ENCODE measurements around the gene RPS3. TPM values are rescaled to one million over a fixed set of nuclear protein-coding genes. Genes with fewer than 3 reads are reported as not detected.

Gene RPS3
- polyA plus RNA-seq: 2,759 to 4,283 TPM (median 3,843 TPM) in 3 replicates
- polyA plus RNA-seq (2011; ENCODE audit: low read depth): 4,583 TPM
- polyA plus RNA-seq (2011; cell fraction: cytosol; rRNA removed): 3,100 and 4,215 TPM in 2 replicates
- polyA plus RNA-seq (2011; cell fraction: nucleus; rRNA removed): 1,051 and 1,129 TPM in 2 replicates
- 3,324 and 4,271 TPM in 2 replicates for polyA plus RNA-seq (2012; ENCODE audit: low replicate concordance)
- polyA minus RNA-seq: 1,345 to 1,807 TPM (median 1,376 TPM) in 3 replicates
- polyA minus RNA-seq (2011; cell fraction: cytosol; rRNA and poly(A)+ RNA removed): 1,011 TPM
- polyA minus RNA-seq (2011; cell fraction: nucleus; rRNA and poly(A)+ RNA removed): 222 and 286 TPM in 2 replicates

DNA sequence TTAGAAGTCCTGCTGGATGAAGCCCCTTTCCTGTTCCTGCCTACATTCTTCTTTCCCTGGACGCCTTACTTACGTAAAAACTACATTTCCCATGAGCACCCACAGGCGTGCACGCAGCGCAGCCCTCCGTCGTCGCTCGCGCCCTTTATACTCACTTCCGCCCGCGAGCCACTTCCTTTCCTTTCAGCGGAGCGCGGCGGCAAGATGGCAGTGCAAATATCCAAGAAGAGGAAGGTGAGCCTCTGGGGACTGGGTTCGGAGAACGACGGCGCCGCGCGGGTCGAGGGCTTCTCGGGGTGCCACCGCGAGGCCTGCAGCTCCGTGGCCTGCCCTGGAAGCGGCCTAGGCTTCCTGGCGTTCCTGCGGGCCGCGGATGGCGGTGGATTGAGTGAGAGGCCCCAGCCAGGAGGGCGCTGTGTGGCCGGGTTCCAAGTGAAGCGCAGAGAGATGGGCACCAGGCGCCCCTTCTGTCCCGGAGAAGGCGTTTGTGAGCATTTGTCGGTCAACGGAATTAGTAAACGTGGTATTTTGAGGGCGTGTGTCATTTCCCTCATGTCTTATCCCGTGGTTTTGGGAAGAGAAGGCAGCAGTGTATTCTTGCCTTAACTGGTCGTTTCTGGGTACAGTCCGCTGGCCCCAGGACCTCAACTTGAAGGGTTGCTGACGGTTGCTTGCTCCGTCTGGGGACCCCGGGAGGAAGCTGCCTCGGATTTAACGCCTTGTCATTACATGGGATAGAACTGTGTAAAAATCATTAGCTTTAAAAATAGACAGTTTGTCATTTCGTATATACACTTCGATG, at the start of gene RPS3:
RPS3 (plus strand) TSS at position 175 of the 802 bp plus-strand sequence; CDS start at position 205, 30 bp downstream.
- peaks cover 52% of the 10 kb centered on the region for H3K79me2 ChIP-seq (ENCODE audit: control insufficient read depth, insufficient read depth, low read length)
- H3K27me3 ChIP-seq (ENCODE audit: control insufficient read depth, extremely low read depth, insufficient read depth, low read length): no peaks in the 10 kb centered on the region
- no peaks in the 10 kb centered on the region for H3K9me3 ChIP-seq (ENCODE audit: control insufficient read depth, low read depth, low read length)
- H4K20me1 ChIP-seq (ENCODE audit: control insufficient read depth, extremely low read depth, insufficient read depth, low read length): peaks cover 36% of the 10 kb centered on the region
- peak within 1 kb of the TSS; percentile 94 for H3K27ac ChIP-seq (ENCODE audit: control insufficient read depth, insufficient read depth, low read length)
- peak within 1 kb of the TSS; percentile 99 for H3K9ac ChIP-seq (ENCODE audit: control insufficient read depth, extremely low read depth, insufficient read depth, low read length)
- H3K4me3 ChIP-seq (ENCODE audit: control insufficient read depth in 2 of 3, extremely low read depth in 1 of 3, insufficient read depth in 2 of 3, low read depth in 1 of 3, low read length in 3 of 3): peak within 1 kb of the TSS; percentile 85 to 94 (median 91)
- FAIRE-seq: no peak
- H3K36me3 ChIP-seq (ENCODE audit: control insufficient read depth in 2 of 2, extremely low read depth in 1 of 2, insufficient read depth in 2 of 2, low read length in 2 of 2): peaks cover 28 to 37% of the 10 kb centered on the region in 2 experiments
- DNase-seq (ENCODE audit: low read depth, low spot score): no peak
- H3K9me1 ChIP-seq (ENCODE audit: control insufficient read depth, extremely low read depth, insufficient read depth, low read length): peaks cover 8% of the 10 kb centered on the region
- peak within 1 kb of the TSS; percentile 48 for H3K4me2 ChIP-seq (ENCODE audit: control insufficient read depth, extremely low read depth, insufficient read depth, low read depth, low read length)
- dilution Hi-C loops (cut with MboI; ENCODE audit: extremely low pct_ligation_motif_present, low sequenced_read_pairs): no loop called here
- H3K4me1 ChIP-seq (ENCODE audit: control insufficient read depth, extremely low read depth, insufficient read depth, low read length): peaks cover 25% of the 10 kb centered on the region
- H2AFZ ChIP-seq (ENCODE audit: control insufficient read depth, low read length): no peak within 1 kb of the TSS
- TF ChIP-seq EZH2 (IDR thresholded peaks at IDR 0.05; ENCODE audit: low read length): no peak
- peak in 2 of 3 experiments; percentile 7 to 23 for TF ChIP-seq CTCF (optimal IDR thresholded peaks at IDR 0.05 in 1 of 3, IDR thresholded peaks at IDR 0.05 in 1 of 3, conservative IDR thresholded peaks at IDR 0.05 in 1 of 3; ENCODE audit: extremely low read depth in 1 of 3, insufficient read depth in 2 of 3, low read length in 3 of 3)

DNA sequence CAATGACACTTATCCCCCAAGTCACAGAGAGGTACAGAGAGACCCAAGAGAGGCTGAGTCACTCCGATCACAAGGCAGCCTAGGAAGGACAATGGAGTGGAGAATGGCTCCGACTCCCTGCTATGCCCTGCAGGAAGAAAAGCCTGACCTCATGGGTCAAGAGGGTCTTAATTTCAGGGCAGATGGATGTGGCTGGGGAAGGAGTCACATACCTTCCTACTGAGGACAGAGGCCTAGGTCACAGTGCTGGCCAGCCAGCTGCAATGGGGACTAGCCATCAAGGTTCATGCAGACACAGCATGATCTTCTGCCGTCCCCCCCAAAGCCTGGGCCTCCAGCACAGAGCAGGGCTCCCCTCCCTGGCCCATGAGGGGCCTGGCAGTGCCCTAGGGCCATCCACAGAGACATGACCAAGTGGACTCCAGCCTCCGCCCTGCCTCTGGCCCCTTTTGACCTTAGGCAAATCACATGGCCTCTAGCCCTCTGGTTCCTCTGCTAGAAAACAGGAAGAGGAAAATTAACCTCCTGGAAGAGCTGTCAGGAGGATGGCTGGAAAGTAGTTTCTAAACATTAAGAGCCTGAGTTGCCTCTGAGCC, 49.7 kb upstream of the RPS3 start:
- Histone ChIP-seq H3K27me3 (ENCODE audit: control insufficient read depth, extremely low read depth, insufficient read depth, low read length) (peaks cover 3% of the 10 kb centered on the region), H3K79me2 (ENCODE audit: control insufficient read depth, insufficient read depth, low read length) (no peaks in the 10 kb centered on the region), H3K36me3 (ENCODE audit: control insufficient read depth in 2 of 2, extremely low read depth in 1 of 2, insufficient read depth in 2 of 2, low read length in 2 of 2) (no peaks in the 10 kb centered on the region), H3K27ac (ENCODE audit: control insufficient read depth, insufficient read depth, low read length) (no peak overlapping the region), H3K9ac (ENCODE audit: control insufficient read depth, extremely low read depth, insufficient read depth, low read length) (no peak overlapping the region), H3K9me3 (ENCODE audit: control insufficient read depth, low read depth, low read length) (no peaks in the 10 kb centered on the region), H3K9me1 (ENCODE audit: control insufficient read depth, extremely low read depth, insufficient read depth, low read length) (no peaks in the 10 kb centered on the region), H3K4me3 (ENCODE audit: control insufficient read depth in 2 of 3, extremely low read depth in 1 of 3, insufficient read depth in 2 of 3, low read depth in 1 of 3, low read length in 3 of 3) (no peak overlapping the region), H4K20me1 (ENCODE audit: control insufficient read depth, extremely low read depth, insufficient read depth, low read length) (no peaks in the 10 kb centered on the region), H3K4me1 (ENCODE audit: control insufficient read depth, extremely low read depth, insufficient read depth, low read length) (peaks cover 14% of the 10 kb centered on the region), H2AFZ (ENCODE audit: control insufficient read depth, low read length) (no peak overlapping the region), H3K4me2 (ENCODE audit: control insufficient read depth, extremely low read depth, insufficient read depth, low read depth, low read length) (no peak overlapping the region)
- TF ChIP-seq CTCF (optimal IDR thresholded peaks at IDR 0.05 in 1 of 3, IDR thresholded peaks at IDR 0.05 in 1 of 3, conservative IDR thresholded peaks at IDR 0.05 in 1 of 3; ENCODE audit: extremely low read depth in 1 of 3, insufficient read depth in 2 of 3, low read length in 3 of 3) (no peak), EZH2 (IDR thresholded peaks at IDR 0.05; ENCODE audit: low read length) (no peak)
- dilution Hi-C loops (cut with MboI; ENCODE audit: extremely low pct_ligation_motif_present, low sequenced_read_pairs): no loop called here
- DNase-seq (ENCODE audit: low read depth, low spot score) (no peak), FAIRE-seq (no peak)
